CD4-positive, alpha-beta T cell treated with Interferon gamma for 1 hour (primary cell): ENCODE data around the gene GPR15.

Source experiments
- DNase-seq: peaks from one replicate; pipeline ENCODE4 v3.0.0-alpha.2; 2020

The GPR15 gene

GRCh38 chr3:98532275-98532637 is 478 bp downstream of the GPR15 start:
- DNase-seq, result no peak

GRCh38 chr3:98532709-98533571 is 1.2 kb downstream of the GPR15 start:
- DNase-seq, result no peak

GRCh38 chr3:98534168-98534567 is 2.4 kb downstream of the GPR15 start:
- no peak for DNase-seq

- DNase-seq, result no peak
These were observed 3.0 kb downstream of the GPR15 start for GRCh38 chr3:98534734-98535133.

- DNase-seq, result no peak
These were observed 4.8 kb downstream of the GPR15 start for GRCh38 chr3:98536456-98537017.

- DNase-seq, result no peak
These were observed 8.6 kb downstream of the GPR15 start for GRCh38 chr3:98540346-98540745.

- no peak for DNase-seq
These were observed 9.9 kb downstream of the GPR15 start for GRCh38 chr3:98541695-98542094.

GRCh38 chr3:98542623-98543022 is 10.8 kb downstream of the GPR15 start:
- no peak for DNase-seq

- no peak for DNase-seq
These were observed 14.2 kb downstream of the GPR15 start for GRCh38 chr3:98545940-98546339.

GRCh38 chr3:98548544-98548943 is 16.8 kb downstream of the GPR15 start:
- DNase-seq, result no peak

GRCh38 chr3:98550833-98551232 is 19.1 kb downstream of the GPR15 start:
- no peak for DNase-seq

GRCh38 chr3:98551236-98551635 is 19.5 kb downstream of the GPR15 start:
- DNase-seq, result no peak

GRCh38 chr3:98551754-98552153 is 20.0 kb downstream of the GPR15 start:
- DNase-seq, result no peak

- DNase-seq, result no peak
These were observed 20.6 kb downstream of the GPR15 start for GRCh38 chr3:98552232-98553020.

GRCh38 chr3:98553021-98553563 is 21.3 kb downstream of the GPR15 start:
- DNase-seq, result no peak

GRCh38 chr3:98553753-98554152 is 22.0 kb downstream of the GPR15 start:
- no peak for DNase-seq

GRCh38 chr3:98554580-98554979 is 22.8 kb downstream of the GPR15 start:
- no peak for DNase-seq

GRCh38 chr3:98555025-98555379 is 23.2 kb downstream of the GPR15 start:
- DNase-seq, result no peak

- DNase-seq, result peak; percentile 15
These were observed 24.7 kb downstream of the GPR15 start for GRCh38 chr3:98556164-98557130.

- no peak for DNase-seq
These were observed 25.7 kb downstream of the GPR15 start for GRCh38 chr3:98557324-98558010.

GRCh38 chr3:98558100-98558827 is 26.5 kb downstream of the GPR15 start:
- no peak for DNase-seq
